Hepatocyte (in vitro differentiated cells): ENCODE results near the gene RETN. TPM values are rescaled to one million over a fixed set of nuclear protein-coding genes. Genes with fewer than 3 reads are reported as not detected.

Experiments
- DNase-seq: peaks from one replicate; pipeline ENCODE4 v3.0.0-alpha.2; 2016; ENCODE audit warnings: low spot score
- H2AFZ ChIP-seq: fragments of 200-600 bp; sonication (generic); 2 replicates; pipeline ENCODE4 v1.6.0; 2016; ENCODE audit warnings: antibody characterized with exemption, mild to moderate bottlenecking
- H3K27ac ChIP-seq: fragments of 200-600 bp; sonication (generic); 2 replicates; pipeline ENCODE4 v1.5.1; 2016; ENCODE audit warnings: mild to moderate bottlenecking
- H3K27me3 ChIP-seq: fragments of 200-600 bp; sonication (generic); 2 replicates; pipeline ENCODE4 v1.6.1; 2016
- H3K36me3 ChIP-seq: fragments of 200-600 bp; sonication (generic); replicated peaks from 2 replicates; pipeline ENCODE4 v1.5.1; 2016; ENCODE audit warnings: low read depth; ENCODE audit not compliant: insufficient read depth
- H3K4me1 ChIP-seq: fragments of 200-600 bp; sonication (generic); 2 replicates; pipeline ENCODE4 v1.5.1; 2016; ENCODE audit warnings: mild to moderate bottlenecking, moderate library complexity; ENCODE audit not compliant: insufficient read depth
- H3K4me2 ChIP-seq: fragments of 200-600 bp; sonication (generic); 2 replicates; pipeline ENCODE4 v1.6.0; 2016
- H3K4me3 ChIP-seq: fragments of 200-600 bp; sonication (generic); 2 replicates; pipeline ENCODE4 v1.5.1; 2016; ENCODE audit warnings: mild to moderate bottlenecking
- H3K79me2 ChIP-seq: fragments of 200-600 bp; sonication (generic); 2 replicates; pipeline ENCODE4 v1.6.0; 2017; ENCODE audit warnings: mild to moderate bottlenecking
- H3K9me2 ChIP-seq: fragments of 200-600 bp; sonication (generic); replicated peaks from 2 replicates; pipeline ENCODE4 v1.6.0; 2017; ENCODE audit warnings: mild to moderate bottlenecking; ENCODE audit not compliant: insufficient read depth
- H3K9me3 ChIP-seq: fragments of 200-600 bp; sonication (generic); 2 replicates; pipeline ENCODE4 v1.5.1; 2016; ENCODE audit warnings: low read depth, mild to moderate bottlenecking
- H4K20me1 ChIP-seq: fragments of 200-600 bp; sonication (generic); 2 replicates; pipeline ENCODE4 v1.6.0; 2016; ENCODE audit warnings: mild to moderate bottlenecking; ENCODE audit not compliant: insufficient read depth, poor library complexity, severe bottlenecking
- EZH2 ChIP-seq: fragments of 200-600 bp; sonication (generic); IDR thresholded peaks from 2 replicates; pipeline ENCODE4 v1.6.1; 2016; ENCODE audit warnings: antibody characterized with exemption, mild to moderate bottlenecking, borderline replicate concordance
- EZH2phosphoT487 ChIP-seq: fragments of 200-600 bp; sonication (generic); IDR thresholded peaks from one replicate; pipeline ENCODE4 v1.6.1; 2018; ENCODE audit warnings: antibody characterized with exemption, mild to moderate bottlenecking, low read depth, moderate library complexity; ENCODE audit not compliant: unreplicated experiment, severe bottlenecking
- WGBS: methylation state at CpG from one replicate; pipeline ENCODE4 v1.1.6; 2016; ENCODE audit warnings: low lambda C conversion rate; ENCODE audit errors: missing lambda C conversion rate; 5-methylcytosine and 5-hydroxymethylcytosine counted together
- polyA plus RNA-seq: library from polyadenylated mRNA; unstranded; fragments of >200 nt; fragmentation: Nextera tagmentation; extraction: Ambion mirVana; gene quantifications from 2 replicates; pipeline ENCODE4 v1.2.1, GENCODE V29; 2016
- total RNA-seq: library from RNA; depleted of rRNA; stranded (reverse); fragments of >200 nt; gene quantifications from 2 replicates; pipeline ENCODE4 v1.2.3, GENCODE V29; 2014
- TF ChIP-seq, protein P1 (sequence below): fragments of 200-600 bp; sonication (generic); IDR thresholded peaks from 2 replicates; pipeline ENCODE4 v1.5.1; 2016; ENCODE audit warnings: antibody characterized with exemption, mild to moderate bottlenecking; ENCODE audit not compliant: poor library complexity

Gene RETN
- total and polyA plus RNA-seq, 2 experiments from 2014 or later, result 0.74 TPM; not detected in 1

DNA sequence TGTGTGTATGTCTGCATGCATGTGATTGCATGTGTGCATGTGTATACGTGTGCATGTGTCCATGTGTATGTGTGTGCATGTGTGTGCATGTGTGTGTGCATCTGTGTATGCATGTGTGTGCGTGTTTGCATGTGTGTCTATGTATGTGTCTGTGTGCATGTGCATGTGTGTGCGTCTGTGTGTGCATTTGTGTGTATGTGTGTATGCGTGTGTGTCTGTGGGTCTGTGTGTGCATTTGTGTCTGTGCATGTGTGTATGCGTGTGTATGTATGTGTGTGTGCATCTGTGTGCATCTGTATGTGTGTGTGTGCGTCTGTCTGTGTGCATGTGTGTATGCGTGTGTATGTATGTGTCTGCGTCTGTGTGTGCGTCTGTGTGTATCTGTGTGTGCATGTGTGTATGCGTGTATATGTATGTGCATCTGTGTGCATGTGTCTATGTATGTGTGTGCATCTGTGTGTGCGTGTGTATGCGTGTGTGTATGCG is 28.9 kb upstream of the RETN start:
- DNase-seq, result no peak
- TF ChIP-seq, protein P1, sequence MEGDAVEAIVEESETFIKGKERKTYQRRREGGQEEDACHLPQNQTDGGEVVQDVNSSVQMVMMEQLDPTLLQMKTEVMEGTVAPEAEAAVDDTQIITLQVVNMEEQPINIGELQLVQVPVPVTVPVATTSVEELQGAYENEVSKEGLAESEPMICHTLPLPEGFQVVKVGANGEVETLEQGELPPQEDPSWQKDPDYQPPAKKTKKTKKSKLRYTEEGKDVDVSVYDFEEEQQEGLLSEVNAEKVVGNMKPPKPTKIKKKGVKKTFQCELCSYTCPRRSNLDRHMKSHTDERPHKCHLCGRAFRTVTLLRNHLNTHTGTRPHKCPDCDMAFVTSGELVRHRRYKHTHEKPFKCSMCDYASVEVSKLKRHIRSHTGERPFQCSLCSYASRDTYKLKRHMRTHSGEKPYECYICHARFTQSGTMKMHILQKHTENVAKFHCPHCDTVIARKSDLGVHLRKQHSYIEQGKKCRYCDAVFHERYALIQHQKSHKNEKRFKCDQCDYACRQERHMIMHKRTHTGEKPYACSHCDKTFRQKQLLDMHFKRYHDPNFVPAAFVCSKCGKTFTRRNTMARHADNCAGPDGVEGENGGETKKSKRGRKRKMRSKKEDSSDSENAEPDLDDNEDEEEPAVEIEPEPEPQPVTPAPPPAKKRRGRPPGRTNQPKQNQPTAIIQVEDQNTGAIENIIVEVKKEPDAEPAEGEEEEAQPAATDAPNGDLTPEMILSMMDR, result no peak
- TF ChIP-seq EZH2 (no peak), EZH2phosphoT487 (no peak)
- Histone ChIP-seq H3K4me2 (no peak overlapping the region), H3K27me3 (no peaks in the 10 kb centered on the region), H3K36me3 (no peaks in the 10 kb centered on the region), H3K4me1 (peaks cover 4% of the 10 kb centered on the region), H2AFZ (no peak overlapping the region), H4K20me1 (no peaks in the 10 kb centered on the region), H3K4me3 (no peak overlapping the region), H3K9me2 (no peaks in the 10 kb centered on the region), H3K9me3 (no peaks in the 10 kb centered on the region), H3K79me2 (peaks cover 15% of the 10 kb centered on the region), H3K27ac (no peak overlapping the region)
- WGBS, result 97% methylated on average over 13 of the region's 13 CpGs

DNA sequence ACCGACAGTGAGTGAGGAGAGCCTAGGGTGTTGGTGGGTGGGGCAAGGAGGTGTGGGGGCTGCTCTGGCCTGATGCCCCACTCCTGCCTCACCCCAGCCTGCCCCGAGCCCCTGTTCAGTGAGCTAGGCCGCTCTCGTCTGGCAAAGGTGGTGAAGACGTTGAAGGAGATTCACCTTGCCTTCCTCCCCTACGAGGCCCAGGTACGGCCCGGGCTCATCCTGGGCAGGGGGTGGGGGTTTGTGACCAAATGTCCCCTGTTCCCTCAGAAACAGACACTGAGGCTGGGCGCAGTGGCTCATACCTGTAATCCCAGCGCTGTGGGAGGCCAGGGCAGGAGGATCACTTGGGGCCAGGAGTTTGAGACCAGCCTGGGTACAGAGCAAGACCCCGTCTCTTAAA is 28.0 kb upstream of the RETN start:
- WGBS, result 94% methylated on average over 11 of the region's 11 CpGs
- DNase-seq, result no peak
- Histone ChIP-seq H3K4me3 (no peak overlapping the region), H3K4me2 (no peak overlapping the region), H2AFZ (no peak overlapping the region), H3K4me1 (peaks cover 4% of the 10 kb centered on the region), H3K36me3 (no peaks in the 10 kb centered on the region), H4K20me1 (no peaks in the 10 kb centered on the region), H3K79me2 (peaks cover 15% of the 10 kb centered on the region), H3K9me2 (no peaks in the 10 kb centered on the region), H3K27ac (no peak overlapping the region), H3K9me3 (no peaks in the 10 kb centered on the region), H3K27me3 (no peaks in the 10 kb centered on the region)
- TF ChIP-seq, protein P1, result no peak
- TF ChIP-seq EZH2phosphoT487, result no peak
- no peak for TF ChIP-seq EZH2

DNA sequence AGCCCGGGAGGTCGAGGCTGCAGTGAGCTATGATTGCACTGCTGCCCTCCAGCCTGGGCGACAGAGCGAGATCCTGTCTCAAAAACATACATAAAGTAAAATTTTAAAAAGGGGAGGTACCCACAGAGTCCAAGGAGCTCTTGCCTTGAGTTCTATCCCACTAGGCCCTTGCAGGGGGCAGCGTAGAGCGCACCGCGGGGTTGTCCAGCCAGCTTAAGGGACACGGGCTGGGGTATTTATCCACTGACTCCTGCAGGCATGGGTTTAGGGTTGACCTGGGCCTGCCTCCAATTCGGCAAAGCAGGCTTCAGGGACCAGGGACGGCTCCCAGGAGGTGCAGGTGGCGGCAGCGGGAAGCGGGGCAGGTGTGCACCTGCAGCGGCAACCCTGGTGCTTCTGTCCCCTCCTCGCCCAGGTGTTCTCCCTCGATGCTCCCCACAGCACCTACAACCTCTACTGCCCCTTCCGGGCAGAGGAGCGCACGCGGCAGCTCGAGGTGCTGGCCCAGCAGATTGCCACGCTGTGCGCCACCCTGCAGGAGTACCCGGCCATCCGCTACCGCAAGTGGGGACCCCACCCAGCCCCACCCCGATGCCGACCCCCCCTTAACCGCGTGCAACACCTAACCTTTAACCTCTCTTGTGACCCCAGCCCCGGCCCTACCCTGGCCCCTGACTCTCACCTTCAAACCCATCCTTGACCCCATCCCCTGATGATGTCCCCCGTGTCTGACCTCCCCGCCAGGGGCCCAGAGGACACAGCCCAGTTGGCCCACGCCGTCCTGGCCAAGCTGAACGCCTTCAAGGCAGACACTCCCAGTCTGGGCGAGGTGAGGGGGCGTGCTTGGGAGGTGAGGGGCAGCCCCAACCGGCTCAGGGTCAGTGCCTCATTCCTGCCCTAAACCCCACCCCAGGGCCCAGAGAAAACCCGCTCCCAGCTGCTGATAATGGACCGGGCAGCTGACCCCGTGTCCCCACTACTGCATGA is 27.3 kb upstream of the RETN start:
- WGBS, result 91% methylated on average over 43 of the region's 43 CpGs
- H3K4me2 ChIP-seq, result no peak overlapping the region
- TF ChIP-seq EZH2, result no peak
- no peak for TF ChIP-seq EZH2phosphoT487
- no peak overlapping the region for H2AFZ ChIP-seq
- no peaks in the 10 kb centered on the region for H3K36me3 ChIP-seq
- H3K4me1 ChIP-seq, result peaks cover 2% of the 10 kb centered on the region
- no peaks in the 10 kb centered on the region for H4K20me1 ChIP-seq
- H3K4me3 ChIP-seq, result no peak overlapping the region
- no peak for DNase-seq
- H3K27me3 ChIP-seq, result no peaks in the 10 kb centered on the region
- H3K79me2 ChIP-seq, result peaks cover 13% of the 10 kb centered on the region
- H3K9me3 ChIP-seq, result no peaks in the 10 kb centered on the region
- H3K27ac ChIP-seq, result no peak overlapping the region
- H3K9me2 ChIP-seq, result no peaks in the 10 kb centered on the region
